GM12878 (cell line): ENCODE data around the gene MITF.

ENCODE experiments used
- BACH1 ChIP-seq: fragments of 450-650 bp; IDR thresholded peaks from 2 replicates; pipeline ENCODE4 v1.6.1; 2017; ENCODE audit warnings: mild to moderate bottlenecking, borderline replicate concordance
- FOXK2 ChIP-seq: fragments of 450-650 bp; IDR thresholded peaks from 2 replicates; pipeline ENCODE4 v1.6.1; 2017; ENCODE audit warnings: mild to moderate bottlenecking, moderate library complexity
- IRF4 ChIP-seq: IDR thresholded peaks from 2 replicates; pipeline ENCODE4 v1.6.1; 2011; ENCODE audit warnings: low read depth, low read length
- MEF2A ChIP-seq: IDR thresholded peaks from 2 replicates; pipeline ENCODE4 v1.6.1; 2011; ENCODE audit warnings: low read depth, mild to moderate bottlenecking, low read length, moderate library complexity; ENCODE audit not compliant: insufficient read depth
- MLLT1 ChIP-seq: fragments of 450-650 bp; IDR thresholded peaks from 2 replicates; pipeline ENCODE4 v1.6.1; 2016; ENCODE audit warnings: mild to moderate bottlenecking
- POLR2A ChIP-seq: IDR thresholded peaks from 2 replicates; pipeline ENCODE4 v1.6.1; 2011; ENCODE audit warnings: low read depth, mild to moderate bottlenecking, low read length
- POLR2AphosphoS5 ChIP-seq: IDR thresholded peaks from 2 replicates; pipeline ENCODE4 v1.6.1; 2011; ENCODE audit warnings: mild to moderate bottlenecking, low read length, inconsistent platforms
- TAF1 ChIP-seq: IDR thresholded peaks from 2 replicates; pipeline ENCODE4 v1.6.1; 2011; ENCODE audit warnings: mild to moderate bottlenecking, low read depth, low read length, borderline replicate concordance
- ZNF274 ChIP-seq: IDR thresholded peaks from one replicate; pipeline ENCODE4 v1.8.0; 2011; ENCODE audit not compliant: insufficient read length, insufficient read depth

GRCh38 chr3:69743975-69744906, 5.0 kb downstream of the MITF start:
- TF ChIP-seq IRF4 (no peak), MLLT1 (no peak), POLR2A (no peak), FOXK2 (no peak), POLR2AphosphoS5 (no peak), BACH1 (no peak), MEF2A (no peak), ZNF274 (no peak), TAF1 (no peak)
